HG03139 (cell line): ENCODE data around the gene CRYGA.

Source experiments
- ATAC-seq: cut with Tn5 transposase; IDR thresholded peaks from one replicate; pipeline ENCODE4 v1.9.1; 2021; ENCODE audit not compliant: unreplicated experiment

CRYGA gene, protein sequence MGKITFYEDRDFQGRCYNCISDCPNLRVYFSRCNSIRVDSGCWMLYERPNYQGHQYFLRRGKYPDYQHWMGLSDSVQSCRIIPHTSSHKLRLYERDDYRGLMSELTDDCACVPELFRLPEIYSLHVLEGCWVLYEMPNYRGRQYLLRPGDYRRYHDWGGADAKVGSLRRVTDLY

DNA sequence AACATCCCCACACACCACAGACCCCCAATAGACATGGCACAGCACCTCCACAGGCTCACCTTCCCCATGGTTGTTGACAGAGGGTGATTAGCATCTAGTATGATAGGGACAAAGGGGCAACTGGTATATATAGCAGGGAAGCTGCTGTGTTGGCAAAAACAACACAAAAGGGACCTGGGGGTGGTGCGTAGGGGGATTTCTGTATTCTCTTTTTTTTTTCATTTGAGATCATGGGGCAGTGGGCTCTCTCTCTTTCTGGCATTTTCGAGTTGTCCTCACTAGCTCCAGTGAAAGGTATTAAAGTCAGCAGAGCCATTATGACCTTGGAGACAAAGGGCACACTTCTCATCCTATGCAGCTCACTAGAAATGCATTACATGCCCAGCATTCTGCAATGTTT, at the start of gene CRYGA:
CRYGA (minus strand) TSS at position 101 of the 400 bp plus-strand sequence; CDS start at position 68, 33 bp downstream.
- no peak for ATAC-seq

DNA sequence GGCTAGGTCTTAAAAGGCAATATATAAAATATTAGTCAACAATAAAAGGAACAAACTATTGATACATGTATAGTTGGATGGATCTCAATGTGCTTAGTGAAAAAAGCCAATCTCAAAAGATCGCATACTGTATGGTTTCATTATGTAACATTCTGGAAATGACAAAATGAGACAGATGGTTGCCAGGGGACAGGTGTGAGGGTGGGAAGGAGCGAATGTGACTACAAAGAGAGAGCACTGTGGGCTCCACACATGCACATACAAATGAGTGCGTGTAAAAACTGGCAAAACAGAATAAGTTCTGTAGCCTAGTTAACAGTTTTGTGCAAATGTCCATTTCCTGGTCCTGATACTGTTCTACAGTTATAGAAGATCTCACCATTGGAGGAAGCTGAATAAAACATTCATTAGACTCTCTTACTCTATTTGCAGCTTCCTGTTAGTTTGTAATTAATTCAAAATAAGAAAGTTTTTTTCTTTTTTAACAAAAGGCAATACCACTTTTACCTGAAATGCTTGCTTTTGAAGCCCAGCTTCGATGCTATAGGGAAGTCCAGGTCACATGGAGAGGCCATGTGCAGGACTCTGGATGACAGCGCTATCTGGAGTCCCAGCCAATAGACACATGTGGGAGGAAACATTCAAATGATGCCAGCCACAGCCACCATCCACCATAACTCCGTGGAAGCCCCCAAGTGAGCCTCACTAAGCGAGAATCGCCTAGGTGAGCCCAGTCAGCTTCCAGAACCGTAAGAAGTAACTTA, 47.5 kb upstream of the CRYGA start:
- no peak for ATAC-seq

DNA sequence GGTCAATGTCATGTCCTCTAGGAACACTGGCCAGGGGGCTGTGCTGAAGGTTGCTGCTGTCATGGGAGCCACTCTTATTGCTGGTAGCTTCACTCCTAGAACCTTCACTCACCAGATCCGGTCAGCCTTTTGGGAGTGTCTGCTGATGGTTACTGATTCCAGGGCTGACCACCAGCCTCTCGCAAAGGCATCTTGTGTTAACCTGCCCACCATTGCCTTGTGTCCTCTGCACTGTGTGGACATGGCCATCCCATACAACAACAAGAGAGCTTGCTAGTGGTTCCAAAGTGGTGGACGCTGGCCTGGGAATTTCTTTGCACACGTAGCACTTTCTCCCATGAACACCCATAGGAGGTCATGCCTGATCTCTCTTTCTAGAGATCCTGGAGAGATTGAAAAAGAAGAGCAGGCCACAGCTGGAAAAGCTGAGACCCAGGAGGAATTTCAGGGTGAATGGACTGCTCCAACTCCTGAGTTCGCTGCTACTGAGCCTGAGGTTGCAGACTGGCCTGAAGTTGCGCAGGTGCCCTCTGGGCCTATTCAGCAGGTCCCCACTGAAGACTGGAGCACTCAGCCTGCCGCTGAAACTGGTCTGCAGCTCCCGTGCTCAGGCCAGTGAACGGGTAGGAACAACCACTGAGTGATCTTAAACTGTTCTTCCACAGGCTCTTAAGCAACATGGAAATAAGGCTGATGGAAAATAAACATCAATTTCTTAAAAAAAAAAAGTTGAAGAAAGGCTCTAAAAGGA, 45.1 kb upstream of the CRYGA start:
- ATAC-seq: no peak

DNA sequence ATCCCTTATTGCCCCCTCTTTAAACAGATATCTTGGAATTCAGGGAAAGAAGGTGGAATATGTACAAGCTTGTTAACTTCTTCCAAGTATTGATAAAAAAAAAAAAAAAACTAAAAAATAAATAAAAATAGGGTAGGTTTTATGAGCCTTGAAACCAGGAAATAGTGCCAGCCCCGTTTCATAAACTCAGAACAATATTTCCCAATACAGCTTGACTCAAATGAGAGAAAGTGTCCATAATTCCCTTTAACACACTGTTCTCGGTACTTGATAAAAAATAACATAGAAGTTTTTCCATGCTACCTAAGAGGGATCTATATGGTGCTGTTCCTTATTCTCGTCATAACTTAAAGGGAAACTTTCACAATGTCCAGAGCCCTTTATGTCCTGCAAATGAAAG, 44.4 kb upstream of the CRYGA start:
- no peak for ATAC-seq

DNA sequence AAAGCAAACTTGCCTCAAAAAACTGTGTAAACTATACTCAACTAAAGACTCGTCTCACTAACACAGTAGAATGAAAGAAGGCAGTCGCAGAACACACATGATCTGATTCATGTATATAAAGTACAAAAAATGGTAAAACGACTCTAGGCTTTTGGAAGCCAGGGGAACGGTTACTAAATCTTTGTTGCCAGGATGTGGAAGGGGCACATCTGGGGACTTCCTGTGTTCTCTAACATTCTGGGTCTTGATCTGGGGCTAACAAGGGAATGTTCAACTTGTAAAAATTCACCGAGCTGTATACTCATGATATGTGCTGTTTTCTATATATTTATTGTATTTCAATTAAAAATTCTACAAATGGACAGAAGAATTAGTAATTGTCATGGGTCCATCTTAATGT, 40.8 kb upstream of the CRYGA start:
- ATAC-seq: no peak

DNA sequence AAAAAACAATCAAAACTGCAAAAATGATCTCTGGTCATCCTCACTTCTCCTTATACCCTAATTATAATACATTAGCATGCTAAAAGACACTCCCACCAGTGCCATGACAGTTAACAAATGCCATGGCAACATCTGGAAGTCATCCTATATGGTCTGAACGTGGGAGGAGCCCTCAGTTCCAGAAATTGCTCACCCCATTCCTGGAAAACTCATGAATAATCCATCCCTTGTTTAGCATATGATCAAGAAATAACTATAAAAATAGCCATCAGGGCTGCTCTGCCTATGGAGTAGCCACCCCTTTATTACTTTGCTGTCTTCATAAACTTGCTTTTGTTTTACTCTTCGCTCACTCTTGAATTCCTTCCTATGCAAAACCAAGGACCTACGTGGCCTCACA, 32.1 kb upstream of the CRYGA start:
- ATAC-seq: no peak

DNA sequence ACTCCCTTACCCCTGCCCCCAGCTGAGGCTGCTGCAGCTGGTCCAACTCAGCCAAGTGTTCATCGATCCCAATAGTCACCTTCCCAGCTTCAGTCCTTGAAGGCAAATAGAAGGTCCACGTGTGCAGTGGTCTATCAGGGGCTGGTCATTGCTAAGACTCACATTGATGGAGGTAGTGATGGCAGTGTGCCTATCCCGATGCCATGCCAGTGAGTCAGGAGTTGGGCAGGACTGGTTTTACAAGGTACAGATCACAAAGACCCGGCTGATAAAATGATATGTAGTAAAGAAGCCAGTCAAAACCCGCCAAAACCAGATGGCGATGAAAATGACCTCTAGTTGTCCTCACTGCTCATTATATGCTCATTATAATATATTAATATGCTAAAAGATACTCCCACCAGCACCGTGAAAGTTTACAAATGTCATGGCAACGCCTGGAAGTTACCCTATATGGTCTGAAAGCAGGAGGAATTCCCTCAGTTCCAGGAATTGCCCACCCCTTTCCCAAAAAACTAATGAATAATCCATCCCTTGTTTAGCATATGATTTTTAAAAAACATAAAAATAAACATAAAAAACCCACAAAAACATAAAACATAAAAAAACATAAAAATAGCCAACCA, 29.3 kb upstream of the CRYGA start:
- ATAC-seq: no peak

DNA sequence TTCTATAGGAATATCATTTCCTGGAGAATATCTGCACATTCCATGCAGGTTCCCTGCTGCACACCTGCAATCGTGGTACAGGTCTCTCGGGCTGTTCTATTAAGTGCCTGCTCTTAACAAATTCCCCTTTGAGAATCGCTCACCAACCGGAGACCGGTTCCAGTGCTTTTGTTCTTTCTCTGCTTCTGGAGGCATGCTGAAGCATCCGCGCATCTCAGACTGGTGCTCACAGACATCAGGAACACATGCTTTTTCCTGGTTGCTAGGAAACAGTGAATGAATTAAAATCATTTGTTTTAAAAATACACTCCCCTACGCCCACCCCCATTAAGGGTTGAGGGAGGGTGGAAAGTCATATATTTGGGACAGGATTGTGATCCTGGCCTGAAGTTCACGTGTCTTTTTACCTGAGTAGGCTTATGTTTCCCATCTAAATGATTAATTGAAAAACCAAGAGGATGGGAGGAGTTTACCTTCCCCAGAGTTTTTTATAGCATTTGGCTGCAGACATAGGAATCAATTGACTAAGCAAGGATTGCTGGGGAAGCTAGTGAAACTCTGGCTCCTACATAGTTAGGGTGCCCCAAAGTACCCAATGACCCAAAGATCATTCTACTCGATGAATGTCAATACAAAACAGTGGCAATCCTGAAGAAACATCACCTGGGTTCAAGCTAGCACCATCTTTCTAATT, 26.6 kb upstream of the CRYGA start, which contains the start of gene C2orf80:
C2orf80 (minus strand) TSS at position 221 of the 694 bp plus-strand sequence. CDS start 3,044 bp downstream, outside the sequence.
- ATAC-seq: no peak

DNA sequence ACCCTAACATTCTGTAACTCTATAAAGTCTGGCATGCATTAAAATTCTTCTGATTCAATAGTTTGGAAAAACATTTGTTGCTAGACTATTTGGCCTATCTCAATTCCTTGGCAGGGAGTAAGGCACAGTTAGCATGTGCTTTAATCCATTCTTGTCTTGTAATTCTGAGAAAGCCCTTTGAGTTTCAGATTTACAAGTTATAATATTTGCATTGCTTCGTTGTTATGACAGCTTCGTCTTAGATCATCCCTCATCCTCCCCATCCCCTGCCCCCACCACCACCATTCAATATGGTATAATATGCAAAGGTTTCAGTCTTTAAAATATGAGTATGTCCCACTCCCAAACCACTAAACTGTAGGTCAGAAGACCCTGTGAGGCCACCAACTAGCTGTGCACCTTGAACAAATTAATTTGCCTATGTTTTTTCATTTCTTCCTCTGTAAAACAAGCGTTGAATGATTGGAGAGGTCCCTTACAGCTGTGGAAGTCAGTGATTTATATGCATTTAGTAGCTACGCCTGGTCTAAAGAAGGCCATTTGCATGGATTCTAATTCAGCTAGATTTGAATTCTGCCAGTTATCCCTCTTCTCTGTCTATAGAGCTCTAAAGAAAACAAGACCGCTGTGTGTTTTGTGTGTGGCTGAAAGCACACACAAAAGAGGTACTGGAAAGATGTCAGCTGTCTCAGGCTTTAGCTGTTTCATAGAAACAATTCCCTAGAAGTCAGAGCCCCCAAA, 25.9 kb upstream of the CRYGA start:
- ATAC-seq: no peak

DNA sequence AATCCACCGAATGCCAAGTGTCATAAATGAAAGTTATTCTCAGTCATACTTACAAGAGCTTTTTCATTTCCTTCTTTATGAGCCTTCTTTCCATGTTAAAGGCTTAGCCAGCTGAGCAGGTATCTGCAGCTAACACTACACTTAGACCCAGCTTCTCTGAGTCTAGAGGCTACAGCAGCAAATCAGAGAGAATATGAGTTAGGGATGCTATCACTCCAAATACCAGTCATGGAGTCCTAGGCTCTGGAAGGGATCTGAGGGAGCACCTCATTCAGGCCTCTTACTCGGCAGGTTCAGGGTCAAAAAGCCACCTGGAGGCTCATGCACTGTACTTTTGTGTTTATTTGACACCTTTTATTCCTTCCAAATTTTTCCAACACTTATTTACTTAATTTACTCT, 23.5 kb upstream of the CRYGA start:
- no peak for ATAC-seq

DNA sequence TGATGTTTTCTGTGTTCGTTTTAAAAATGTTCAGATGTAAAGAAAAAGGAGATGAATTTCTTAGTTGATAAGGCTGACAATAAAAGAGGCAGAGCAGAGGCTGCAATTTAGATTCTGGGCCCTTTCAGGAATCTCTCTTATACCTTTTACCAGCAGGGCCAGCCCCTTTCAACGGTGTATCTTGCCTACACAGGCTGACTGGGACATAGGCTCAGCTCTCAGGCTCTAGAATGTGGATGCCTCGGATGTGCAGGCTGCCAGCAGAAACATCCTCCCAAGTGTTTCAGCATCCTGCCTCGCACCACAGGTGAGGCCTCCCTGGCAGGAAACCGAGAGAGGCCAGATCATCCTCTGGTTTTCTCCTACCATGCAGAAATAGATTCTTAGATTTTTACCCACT, 23.1 kb upstream of the CRYGA start:
- no peak for ATAC-seq

DNA sequence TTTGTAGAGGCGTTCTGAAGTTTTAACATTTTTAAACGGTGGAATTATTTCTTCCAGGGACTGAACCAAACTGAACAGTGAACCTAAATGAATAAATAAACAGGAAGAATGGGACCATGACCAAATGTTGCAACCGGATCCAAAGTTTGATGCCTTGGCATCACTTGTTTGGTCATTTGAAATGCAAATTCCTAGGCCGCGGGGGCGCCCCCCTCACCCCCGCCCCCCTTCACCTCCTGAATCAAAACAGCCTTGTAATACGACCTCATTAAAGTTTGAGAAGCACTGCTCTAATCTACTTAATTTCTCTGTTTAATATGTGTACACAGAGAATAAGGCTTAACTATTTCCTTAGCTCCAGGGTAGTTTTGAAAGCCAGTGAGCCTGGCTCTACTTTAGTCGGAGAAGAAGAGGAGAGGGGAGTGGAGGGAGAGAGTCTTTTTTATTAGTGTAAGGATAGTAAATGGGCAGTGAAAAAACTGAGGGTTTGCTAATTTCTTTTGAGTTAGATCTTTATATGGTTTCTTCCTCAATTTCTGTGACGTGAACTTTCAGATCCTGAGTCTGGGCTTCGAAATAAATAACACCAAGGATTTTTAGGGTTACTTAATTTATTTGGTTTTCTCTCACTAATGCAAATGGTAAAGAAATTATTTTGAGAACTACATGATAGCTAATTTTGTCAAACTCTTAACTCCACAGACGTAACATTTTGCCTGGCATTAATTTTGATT, 20.8 kb upstream of the CRYGA start:
- ATAC-seq: no peak

DNA sequence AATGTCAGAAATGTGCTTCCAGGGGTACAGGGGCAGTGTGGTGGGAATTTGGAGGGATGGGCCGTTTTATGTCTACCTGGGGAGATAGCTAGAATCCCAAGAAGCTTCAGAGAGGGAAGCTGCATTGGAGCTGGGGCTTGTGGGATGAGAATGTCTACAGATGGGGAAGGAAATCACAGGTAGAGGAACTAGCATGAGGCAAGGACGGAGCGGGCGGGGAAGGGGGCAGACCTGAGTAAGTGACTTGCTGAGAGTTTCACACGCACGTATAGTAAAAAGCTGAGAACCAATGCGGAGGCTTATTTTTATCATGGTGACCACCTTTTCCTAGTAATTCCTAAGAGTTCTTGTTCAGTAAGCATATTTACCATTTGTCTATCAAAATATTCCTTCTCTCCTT, 20.1 kb upstream of the CRYGA start:
- no peak for ATAC-seq

DNA sequence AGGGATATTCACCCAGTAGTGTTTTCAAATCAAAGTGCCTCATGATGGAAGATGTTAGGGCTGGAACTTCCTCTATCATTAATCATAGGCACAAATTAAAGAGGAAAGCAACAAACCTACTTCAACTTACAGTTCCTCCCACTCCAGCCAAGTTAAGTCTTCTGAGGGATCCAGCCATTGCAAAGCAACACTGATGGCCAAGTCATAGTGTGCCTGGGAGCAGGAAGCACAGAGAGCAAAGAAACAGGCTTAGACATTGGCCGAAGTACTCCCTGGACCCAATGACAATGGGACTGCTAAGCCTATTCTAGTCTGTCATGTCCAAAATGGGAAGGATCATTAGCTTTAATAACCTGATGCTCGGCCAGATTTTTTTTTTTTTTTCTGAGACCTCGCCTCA, 19.4 kb upstream of the CRYGA start:
- no peak for ATAC-seq

DNA sequence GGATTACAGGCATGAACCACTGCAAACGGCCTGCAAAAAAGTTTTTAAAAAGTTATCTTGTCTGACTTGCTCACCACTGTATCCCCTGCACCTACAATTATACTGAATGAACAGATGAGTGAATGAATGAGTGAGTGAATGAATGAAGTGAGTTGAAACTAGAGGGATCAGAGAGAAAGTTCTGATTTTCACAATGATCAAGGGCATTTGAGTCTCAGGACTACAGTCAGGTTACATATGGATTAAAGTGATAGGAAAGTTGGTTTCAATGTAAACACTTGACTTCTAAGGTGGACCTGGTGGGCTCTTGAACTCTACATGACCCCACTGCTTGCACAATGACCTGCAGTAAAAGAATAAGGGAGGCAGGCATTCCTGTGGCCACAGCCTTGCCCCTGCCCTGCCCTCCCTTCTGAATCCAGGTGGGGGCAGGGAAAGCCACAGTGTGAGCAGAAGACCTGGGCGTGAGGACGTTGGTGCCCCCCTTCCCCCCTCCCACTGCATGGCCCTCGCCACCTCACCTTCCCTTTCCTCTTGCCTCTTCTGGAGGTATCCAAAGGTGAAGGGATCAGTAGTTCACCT, 15.7 kb upstream of the CRYGA start:
- ATAC-seq: no peak

DNA sequence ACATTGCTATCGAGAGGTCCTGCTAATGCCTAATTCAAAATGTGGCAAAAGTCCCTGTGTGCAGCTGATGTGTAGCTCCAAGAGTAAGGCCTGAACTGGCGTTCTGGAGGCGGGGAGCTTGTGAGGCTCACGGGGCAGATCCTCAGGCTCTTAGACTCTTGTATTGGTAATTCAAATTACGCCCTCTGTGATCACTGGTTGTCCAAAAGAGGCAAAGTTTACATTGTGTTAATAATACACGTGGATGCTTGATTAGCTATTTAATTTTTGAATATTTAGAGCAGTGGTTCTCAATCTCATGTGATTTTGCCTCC, 12.4 kb upstream of the CRYGA start:
- no peak for ATAC-seq

DNA sequence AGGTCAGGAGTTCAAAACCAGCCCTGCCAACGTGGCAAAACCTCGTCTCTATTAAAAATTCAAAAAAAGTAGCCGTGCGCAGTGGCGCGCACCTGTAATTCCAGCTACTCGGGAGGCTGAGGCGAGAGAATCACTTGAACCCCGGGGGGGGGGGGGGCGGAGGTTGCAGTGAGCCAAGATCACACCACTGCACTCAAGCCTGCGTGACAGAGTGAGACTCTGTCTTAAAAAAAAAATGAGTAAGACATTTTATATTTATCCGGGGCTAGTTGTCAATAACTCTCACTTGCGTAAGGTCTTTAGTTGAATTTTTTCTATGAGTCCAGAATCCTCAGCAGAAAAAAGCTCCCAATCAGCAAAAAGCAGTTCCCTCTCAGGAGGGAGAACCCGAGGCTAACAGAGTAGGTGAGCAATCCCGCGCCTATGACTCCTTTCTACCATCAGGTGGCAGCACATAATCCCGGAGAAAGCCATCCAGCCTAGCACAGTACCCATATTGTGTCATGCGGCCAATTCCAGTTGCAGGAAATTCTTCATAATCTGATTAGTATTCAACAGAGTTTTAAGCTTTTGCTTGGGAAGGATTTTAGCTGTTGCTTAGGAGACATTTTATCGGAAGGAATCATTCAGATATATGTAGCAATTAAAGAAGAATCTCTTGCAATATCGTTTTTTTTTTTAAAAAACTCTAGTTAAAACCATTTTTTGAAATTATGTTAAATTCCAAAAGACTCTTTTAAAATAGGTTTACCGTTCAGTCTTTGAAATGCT, 11.9 kb upstream of the CRYGA start:
- peak; percentile 99 for ATAC-seq

DNA sequence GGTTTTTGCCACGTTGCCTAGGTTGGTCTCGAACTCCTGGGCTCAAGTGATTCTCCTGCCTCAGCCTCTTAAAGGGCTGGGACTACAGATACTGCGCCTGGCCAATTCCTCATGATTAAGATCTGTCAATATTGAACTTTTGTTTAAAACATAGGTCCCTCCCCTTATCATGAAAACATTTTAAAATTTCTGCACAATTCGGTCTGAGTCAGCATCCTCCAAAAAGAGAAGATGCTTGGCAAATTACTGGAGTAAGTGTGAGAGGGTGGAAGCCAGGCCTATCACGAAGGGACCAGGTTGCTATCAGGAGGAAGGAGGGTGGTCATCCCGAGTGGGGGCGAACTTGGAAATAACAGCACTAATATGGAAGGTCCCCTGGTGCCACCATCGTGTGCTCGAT, 10.8 kb upstream of the CRYGA start:
- no peak for ATAC-seq

DNA sequence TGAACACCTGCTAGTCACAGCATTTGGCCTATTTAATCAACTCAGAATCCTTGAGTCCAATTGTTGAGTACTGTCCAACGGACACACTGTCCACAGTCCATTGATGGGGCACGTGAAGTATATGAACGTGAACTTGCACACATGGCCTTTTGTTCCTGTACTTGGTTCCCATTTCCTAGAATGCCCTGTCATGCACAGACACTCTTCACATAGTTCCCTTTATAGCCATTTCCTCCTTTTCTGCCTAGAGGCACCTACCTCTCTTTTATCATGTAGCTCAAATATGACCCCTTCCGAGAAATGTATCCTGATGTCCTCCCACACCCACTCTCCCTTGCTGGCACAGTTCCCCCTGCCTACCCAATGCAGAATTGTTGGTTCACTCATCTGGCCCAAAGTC, 8.7 kb upstream of the CRYGA start:
- no peak for ATAC-seq
